ENCODE measurements around the gene SGPP2.
A peak's percentile ranks its signal among the peaks of the same experiment; 100 is the strongest.
"Not testable (repeated sequence)": the region's sequence is repeated elsewhere in the genome, so short reads cannot be mapped to it uniquely, and the experiment has no call there.

SGPP2 gene

DNA sequence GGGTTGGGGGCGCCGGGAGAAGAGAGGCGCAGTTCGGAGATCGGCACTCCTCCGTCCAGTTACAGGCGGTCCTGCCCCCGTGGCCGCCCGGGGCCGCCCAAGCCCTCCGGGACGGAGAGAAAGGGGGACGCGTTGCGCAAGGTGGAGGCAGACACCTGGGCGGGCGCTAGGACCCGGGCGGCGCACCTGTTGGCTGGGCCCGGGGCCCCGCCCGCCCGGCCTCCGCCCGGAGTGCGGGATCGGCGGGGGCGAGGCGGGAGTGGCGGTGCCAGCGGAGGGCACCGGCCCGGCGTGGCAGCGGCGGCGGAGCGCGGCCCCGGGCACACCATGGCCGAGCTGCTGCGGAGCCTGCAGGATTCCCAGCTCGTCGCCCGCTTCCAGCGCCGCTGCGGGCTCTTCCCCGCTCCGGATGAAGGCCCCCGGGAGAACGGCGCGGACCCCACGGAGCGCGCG, at the start of gene SGPP2:
Gene SGPP2 (plus strand): TSS at position 268 of the 453 bp plus-strand sequence. CDS start 60 bp downstream, at position 328.
- peak; percentile 52 for DNase-seq

- DNase-seq = no peak
Measured at GRCh38 chr2:222375798-222376197, 48.5 kb upstream of the SGPP2 start.

DNA sequence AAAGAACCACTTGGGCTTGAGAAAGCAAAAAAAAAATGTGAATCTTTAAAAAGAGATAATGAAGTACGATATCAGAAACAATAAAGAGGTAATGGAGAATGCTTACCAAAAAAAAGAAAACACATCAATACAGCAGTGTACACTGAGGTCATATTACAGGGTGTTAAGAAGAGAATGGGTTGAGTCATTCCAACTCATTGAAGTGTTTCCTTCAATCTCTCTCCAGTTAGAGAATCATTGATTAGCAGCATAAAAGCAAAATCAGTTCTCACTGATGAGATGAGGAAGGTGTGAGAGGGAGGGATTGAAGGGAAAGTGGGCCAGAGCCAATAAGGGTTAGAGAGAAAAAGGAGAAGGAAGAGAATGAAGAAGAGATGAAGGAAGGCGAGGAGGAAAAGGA, 43.9 kb upstream of the SGPP2 start:
- DNase-seq = no peak

- no peak for DNase-seq
Measured at GRCh38 chr2:222381566-222381965, 42.8 kb upstream of the SGPP2 start.

GRCh38 chr2:222383255-222383654, 41.1 kb upstream of the SGPP2 start:
- no peak for DNase-seq

- DNase-seq = no peak
Measured at GRCh38 chr2:222391743-222392285, 32.5 kb upstream of the SGPP2 start.

- DNase-seq = no peak
Measured at GRCh38 chr2:222393733-222394267, 30.5 kb upstream of the SGPP2 start.

DNA sequence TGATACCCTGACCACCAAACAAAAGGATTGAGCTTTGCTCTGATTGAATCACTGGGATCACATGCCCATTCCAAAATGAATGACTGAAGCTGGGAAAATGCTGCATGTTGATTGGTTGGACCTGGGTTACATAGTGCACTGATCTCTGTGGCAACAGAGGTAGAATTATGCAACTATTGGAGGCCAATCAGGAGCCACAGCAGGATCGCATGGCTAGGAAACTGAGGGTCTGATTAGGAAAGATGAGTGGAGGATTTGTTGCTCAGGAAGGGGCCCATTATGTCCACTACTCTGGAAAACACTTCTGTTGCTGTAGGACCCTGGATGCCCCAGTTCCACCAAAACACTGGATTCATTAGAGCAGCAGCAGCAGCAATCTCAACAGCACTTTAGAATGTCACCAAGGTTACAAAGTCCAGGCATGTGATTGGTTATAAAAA, 25.9 kb upstream of the SGPP2 start:
- DNase-seq = peak; percentile 73

GRCh38 chr2:222399038-222399783, 25.1 kb upstream of the SGPP2 start:
- peak; percentile 75 for DNase-seq

DNA sequence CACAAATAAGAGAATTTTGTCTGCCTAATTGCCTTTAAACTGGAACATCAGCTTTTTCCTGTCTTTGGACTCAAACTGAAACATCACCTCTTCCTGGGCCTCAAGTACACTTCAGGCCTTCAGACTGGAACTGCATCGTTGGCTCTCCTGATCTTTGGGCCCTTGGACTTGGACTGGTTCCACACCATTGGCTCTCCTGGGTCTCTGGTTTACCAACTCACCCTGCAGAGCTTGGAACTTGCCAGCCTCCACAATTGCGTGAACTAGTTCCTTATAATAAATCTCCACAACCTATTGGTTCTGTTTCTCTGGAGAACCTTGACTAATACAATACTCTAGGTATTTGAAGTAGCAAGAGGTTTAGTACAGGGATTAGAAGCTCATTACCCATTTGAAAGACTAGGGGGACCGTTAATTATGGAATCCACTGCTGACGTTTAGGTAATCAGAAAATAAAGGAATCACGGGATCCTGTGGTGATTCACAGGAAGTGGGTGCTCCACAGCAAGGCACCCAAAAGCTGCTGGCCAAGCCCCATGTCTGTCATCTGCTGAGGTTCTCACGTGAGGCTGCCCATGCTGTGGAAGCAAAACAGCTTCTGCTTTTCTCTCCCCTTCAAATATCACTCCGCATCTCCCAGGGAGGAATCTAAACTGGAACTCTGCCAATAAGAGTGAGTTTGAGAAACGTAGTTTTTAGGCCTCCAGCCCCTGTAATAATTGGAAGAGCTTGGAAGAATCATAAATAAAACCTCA, 20.0 kb upstream of the SGPP2 start:
- DNase-seq = no peak

DNA sequence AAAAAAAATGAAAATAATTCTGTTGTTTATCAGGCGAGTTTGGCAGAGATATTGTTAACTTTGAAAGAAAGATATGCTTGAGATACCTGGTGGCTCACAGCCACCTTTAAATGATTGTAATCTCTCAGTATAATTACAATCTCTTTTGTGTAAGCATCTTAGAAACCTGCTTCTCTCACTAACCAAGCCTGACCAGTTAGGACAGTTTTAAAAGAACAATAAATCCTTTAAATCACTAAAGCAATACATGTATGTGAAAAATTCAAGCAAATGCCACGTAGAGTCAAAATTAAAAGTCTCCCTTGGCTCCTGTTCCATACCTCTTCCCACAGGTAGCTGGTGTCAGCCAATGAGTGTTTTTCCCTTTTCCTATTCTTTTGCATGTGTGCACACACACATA, 15.7 kb upstream of the SGPP2 start:
- no peak for DNase-seq

DNA sequence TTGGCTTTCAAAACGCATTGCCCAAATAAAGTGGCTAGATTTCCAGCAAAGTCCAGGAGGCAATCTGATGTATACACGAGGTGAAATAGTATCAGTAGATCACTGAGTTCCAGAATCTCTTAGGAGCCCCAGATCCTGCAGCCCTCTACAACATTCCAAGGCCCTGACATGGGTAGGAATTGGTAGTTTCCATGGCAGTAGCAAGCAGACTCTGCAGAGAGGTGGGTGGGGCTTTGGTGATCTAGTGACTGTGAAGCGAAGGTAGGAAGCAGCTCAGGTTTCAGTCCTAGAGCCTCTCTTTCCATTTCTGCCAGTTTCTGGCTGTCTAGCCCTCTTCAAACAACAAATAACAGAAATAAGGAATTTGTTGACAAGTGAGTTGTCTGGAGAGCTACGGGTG, 13.8 kb upstream of the SGPP2 start:
- DNase-seq = peak; percentile 40

DNA sequence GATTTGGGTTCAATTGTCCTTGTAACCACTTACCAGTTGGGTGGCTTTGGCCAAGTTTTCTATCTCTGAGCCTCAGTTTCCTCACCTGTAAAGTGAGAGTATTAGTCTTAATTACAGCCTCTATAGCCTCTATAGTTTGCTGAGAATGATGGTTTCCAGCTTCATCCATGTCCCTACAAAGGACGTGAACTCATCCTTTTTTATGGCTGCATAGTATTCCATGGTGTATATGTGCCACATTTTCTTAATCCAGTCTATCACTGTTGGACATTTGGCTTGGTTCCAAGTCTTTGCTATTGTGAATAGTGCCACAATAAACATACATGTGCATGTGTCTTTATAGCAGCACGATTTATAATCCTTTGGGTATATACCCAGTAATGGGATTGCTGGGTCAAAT, 12.0 kb upstream of the SGPP2 start:
- DNase-seq = not testable (repeated sequence)

DNA sequence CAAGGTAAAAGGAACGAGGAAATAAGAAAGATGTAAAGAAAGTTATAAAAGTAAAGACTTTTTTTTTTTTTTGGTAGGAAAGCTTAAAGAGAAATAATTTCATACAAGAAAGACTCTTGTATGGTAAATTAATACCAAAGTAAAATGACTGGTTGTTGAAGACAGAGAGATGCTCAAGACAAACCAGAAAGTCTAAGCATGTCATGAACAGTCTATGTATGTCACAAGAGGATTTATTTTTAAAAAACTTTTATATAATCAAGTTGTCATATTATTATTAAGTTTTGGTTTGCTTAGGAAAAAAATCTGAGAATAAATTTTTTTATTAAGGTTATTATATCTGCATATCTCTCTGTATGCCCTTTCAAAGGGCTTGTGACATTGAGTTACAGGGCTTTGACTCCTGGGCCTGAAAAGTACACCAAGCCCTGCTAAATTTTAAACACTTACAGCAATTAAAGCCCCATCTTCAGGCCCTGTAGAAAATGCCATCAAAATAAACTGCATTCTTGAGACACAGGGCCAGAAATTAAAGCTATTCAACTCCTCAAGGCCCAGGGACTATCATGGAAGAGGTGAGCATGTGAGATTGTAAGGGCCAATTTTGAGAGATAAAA, 10.9 kb upstream of the SGPP2 start:
- DNase-seq = no peak

- no peak for DNase-seq
Measured at GRCh38 chr2:222418739-222419138, 5.6 kb upstream of the SGPP2 start.

- no peak for DNase-seq
Measured at GRCh38 chr2:222420508-222420907, 3.8 kb upstream of the SGPP2 start.

DNA sequence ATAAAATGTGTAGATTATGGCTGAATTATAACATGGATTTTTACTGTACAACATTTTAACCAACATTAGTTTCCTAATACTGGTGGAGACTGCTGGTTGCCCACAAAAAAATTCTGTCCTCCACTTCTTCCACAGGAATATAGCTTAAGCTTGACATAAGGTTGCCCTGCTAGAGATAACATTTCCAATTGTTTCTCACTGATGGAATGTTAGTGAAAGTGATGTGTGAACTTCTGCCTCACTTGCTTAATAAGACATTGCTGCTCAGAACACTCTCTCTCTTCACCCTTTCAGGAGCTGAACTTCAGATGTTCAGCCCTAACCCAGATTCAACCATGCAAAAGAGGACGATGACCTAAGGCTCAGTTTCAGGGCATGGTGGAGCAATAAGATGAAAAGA, 2.7 kb upstream of the SGPP2 start:
- no peak for DNase-seq

- DNase-seq = no peak
Measured at GRCh38 chr2:222423186-222423585, 1.2 kb upstream of the SGPP2 start.

GRCh38 chr2:222423632-222424275, 589 bp upstream of the SGPP2 start:
- peak; percentile 53 for DNase-seq

GRCh38 chr2:222424729-222425671, 657 bp downstream of the SGPP2 start:
- DNase-seq = peak; percentile 20

DNA sequence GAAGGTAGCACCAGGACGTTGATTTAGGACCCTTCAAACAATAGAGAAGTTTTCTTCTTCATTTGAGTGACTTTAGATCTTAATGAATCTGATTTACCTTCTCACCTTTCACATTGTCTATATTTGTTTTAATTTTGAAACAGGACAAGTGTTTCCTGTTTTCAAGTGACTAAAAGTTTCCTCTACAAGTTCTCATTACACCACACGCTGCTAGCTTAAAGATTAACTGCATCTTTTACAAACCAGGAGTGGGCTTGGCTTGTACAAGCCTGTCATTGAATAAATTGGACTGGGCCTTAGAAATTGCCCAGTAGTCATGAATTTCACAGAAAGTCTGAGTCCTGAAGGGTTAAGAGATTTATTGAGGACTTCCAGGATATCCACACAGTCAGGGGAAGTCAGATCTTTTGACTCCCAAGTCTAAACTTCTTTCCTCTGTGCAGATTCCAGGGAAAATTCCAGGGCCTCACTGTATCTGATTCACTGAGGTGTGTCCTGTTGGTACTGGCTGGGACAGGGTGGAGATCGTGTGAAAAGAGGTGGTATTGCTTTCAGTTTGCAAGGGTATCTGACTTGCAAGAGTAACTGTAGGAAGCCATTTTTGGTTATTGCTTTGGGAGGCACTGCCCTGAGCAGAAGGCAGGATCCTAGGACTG, 3.4 kb downstream of the SGPP2 start:
- DNase-seq = peak; percentile 24
